Activated CD4-positive, alpha-beta T cell treated with anti-CD3 and anti-CD28 coated beads for 48 hours (primary cell): ENCODE results near the gene MEF2B.

Experiments
- DNase-seq: peaks from one replicate; pipeline ENCODE4 v3.0.0-alpha.2; 2020

The MEF2B gene

DNA sequence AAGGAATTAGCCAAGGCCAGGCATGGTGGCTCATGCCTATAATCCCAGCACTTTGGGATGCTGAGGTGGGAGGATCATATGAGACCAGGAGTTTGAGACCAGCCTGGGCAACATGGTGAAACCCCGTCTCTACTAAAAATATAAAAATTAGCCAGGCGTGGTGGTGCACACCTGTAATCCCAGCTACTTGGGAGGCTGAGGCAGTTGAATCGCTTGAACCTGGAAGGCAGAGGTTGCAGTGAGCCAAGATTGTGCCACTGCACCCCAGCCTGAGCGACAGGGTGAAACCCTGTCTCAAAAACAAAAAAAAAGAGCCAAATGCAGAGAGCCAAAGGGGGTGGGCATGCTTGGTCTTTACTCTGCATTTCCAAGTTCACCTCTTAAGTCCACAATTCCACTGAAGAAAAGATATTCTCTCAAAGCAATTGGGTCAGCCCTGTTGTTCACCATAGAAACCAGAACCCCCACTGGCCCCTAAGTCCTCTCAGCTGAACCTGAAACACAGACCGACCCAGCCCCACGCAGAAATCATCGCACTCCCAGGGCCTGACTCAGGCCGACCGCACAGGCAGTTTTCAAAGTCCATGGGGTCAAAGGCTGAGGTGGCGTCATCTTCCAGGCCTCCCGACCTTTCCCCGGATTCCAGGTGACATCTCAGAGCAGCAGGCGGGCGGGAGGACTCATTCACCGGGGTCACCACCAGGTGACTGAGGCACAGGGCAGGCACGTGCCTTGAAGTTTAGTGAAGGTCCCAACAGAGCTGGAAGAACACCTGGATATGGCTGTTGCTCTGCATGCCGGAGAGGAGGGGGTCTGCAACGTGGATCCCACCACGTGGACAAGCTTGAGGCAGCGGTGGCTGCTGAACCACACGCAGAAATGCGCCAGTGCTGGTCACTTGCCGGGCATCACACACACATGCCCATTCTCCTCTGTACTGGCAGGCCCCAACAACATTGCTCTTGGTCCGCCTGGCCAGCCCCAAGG, 73.1 kb downstream of the MEF2B start:
- DNase-seq, result no peak

GRCh38 chr19:19095691-19096090, 74.4 kb downstream of the MEF2B start:
- no peak for DNase-seq
